Cardiac muscle cell (in vitro differentiated cells and primary cell): Measurements from ENCODE around the gene RNF148. TPM values are rescaled to one million over a fixed set of nuclear protein-coding genes. Genes with fewer than 3 reads are reported as not detected.

ENCODE experiments used
- DNase-seq, 2 donors: peaks; one replicate each; pipeline versions ENCODE4 v3.0.0 to v3.0.0-alpha.2; 2010 to 2017; ENCODE audit warnings: low read depth in 1 of 2, low spot score in 1 of 2
- H3K27ac ChIP-seq: fragments of 200-600 bp; sonication (generic); 2 replicates; pipeline ENCODE4 v1.5.1; 2016
- H3K27me3 ChIP-seq: fragments of 200-600 bp; sonication (generic); 2 replicates; pipeline ENCODE4 v1.6.0; 2016; ENCODE audit warnings: control low read depth
- H3K36me3 ChIP-seq: fragments of 200-600 bp; sonication (generic); 2 replicates; pipeline ENCODE4 v1.5.1; 2016; ENCODE audit warnings: control low read depth
- H3K4me1 ChIP-seq: fragments of 200-600 bp; sonication (generic); 2 replicates; pipeline ENCODE4 v1.8.1; 2017; ENCODE audit warnings: low read depth, mild to moderate bottlenecking, mixed run types
- H3K4me3 ChIP-seq: fragments of 200-600 bp; sonication (generic); 2 replicates; pipeline ENCODE4 v1.5.1; 2016; ENCODE audit warnings: mild to moderate bottlenecking
- H3K9me3 ChIP-seq: fragments of 200-600 bp; sonication (generic); 2 replicates; pipeline ENCODE4 v1.5.1; 2017; ENCODE audit warnings: low read depth, mild to moderate bottlenecking, control low read depth
- CTCF ChIP-seq: IDR thresholded peaks from 2 replicates; pipeline ENCODE4 v1.5.1; 2012; ENCODE audit warnings: low read depth, mild to moderate bottlenecking, low read length
- polyA plus RNA-seq: library from polyadenylated mRNA; unstranded; fragments of >200 nt; fragmentation: Nextera tagmentation; extraction: Ambion mirVana; gene quantifications from 2 replicates; pipeline ENCODE4 v1.2.1, GENCODE V29; 2016
- total RNA-seq: library from RNA; depleted of rRNA; stranded (reverse); fragments of >200 nt; gene quantifications from 2 replicates; pipeline ENCODE4 v1.2.3, GENCODE V29; 2016

The RNF148 gene, protein sequence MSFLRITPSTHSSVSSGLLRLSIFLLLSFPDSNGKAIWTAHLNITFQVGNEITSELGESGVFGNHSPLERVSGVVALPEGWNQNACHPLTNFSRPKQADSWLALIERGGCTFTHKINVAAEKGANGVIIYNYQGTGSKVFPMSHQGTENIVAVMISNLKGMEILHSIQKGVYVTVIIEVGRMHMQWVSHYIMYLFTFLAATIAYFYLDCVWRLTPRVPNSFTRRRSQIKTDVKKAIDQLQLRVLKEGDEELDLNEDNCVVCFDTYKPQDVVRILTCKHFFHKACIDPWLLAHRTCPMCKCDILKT
- total RNA-seq: 0.21 and 1.0 TPM in 2 replicates
- polyA plus RNA-seq: not detected in 2 replicates

DNA sequence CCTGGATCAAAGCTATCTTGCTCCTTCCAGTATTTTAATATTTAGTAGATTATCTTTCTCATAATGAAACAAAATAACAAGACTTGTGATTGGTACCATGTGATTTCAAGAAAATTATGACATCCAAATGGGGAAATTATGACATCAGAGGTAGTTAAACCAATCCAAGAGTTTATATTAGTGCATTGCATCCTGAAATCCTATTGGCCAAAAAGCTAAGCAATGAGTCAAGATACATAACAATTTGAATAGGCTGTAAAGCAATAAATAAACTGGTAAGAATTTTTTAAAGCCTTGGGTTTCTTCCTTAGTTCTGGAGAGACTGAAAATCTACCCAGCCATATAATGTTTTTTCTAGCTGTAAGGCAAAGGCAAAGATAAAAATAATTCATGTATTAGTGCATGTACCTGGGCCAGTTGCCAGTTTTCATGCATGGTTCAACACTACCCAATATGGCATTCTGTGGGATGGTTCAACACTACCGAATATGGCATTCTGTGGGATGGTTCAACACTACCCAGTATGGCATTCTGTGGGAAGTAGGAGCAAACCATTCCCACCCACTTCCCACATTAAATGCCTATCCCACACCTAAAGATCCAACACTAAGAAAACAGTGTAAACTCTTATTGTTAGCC, at the start of gene RNF148:
Gene RNF148 (minus strand): TSS at position 51 of the 639 bp plus-strand sequence. CDS start 172 bp downstream, outside the sequence.
- Histone ChIP-seq H3K4me1 (no peaks in the 10 kb centered on the region), H3K36me3 (no peaks in the 10 kb centered on the region), H3K4me3 (no peak within 1 kb of the TSS), H3K27ac (no peak within 1 kb of the TSS), H3K27me3 (no peaks in the 10 kb centered on the region), H3K9me3 (no peaks in the 10 kb centered on the region)
- TF ChIP-seq CTCF: no peak
- no peak for DNase-seq

DNA sequence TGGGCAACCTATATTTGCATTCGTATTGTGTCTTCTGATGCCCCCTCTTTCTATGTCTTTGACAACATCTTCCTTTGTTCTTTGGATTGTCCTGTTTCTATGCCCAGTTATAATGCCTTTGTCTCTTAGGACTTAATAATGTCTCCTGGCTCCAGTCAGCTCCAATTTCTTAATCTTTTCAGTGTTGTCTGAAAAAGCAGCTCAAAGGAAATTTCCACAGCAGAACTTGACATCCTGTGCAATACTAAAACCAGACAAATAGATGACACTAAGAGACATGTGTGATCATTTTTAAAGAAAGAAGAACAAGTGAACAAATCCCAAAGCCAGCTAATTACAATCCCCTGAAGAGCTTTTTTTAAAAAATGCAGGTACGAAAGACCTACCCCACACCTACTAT, 47.7 kb upstream of the RNF148 start:
- no peak for TF ChIP-seq CTCF
- H3K4me1 ChIP-seq: no peaks in the 10 kb centered on the region
- no peak for DNase-seq

GRCh38 chr7:122748195-122748594, 45.5 kb upstream of the RNF148 start:
- no peaks in the 10 kb centered on the region for H3K27me3 ChIP-seq

More for the DNA sequence above, 47.7 kb upstream of the RNF148 start:
- H3K4me3 ChIP-seq: no peak overlapping the region
- no peaks in the 10 kb centered on the region for H3K36me3 ChIP-seq
- H3K27ac ChIP-seq: no peak overlapping the region
- H3K9me3 ChIP-seq: no peaks in the 10 kb centered on the region
- no peaks in the 10 kb centered on the region for H3K27me3 ChIP-seq

GRCh38 chr7:122746948-122747347, 44.2 kb upstream of the RNF148 start:
- Histone ChIP-seq H3K27me3 (no peaks in the 10 kb centered on the region), H3K36me3 (no peaks in the 10 kb centered on the region), H3K4me1 (no peaks in the 10 kb centered on the region), H3K27ac (no peak overlapping the region), H3K9me3 (no peaks in the 10 kb centered on the region), H3K4me3 (no peak overlapping the region)
- TF ChIP-seq CTCF: no peak
- DNase-seq: no peak

More at GRCh38 chr7:122748195-122748594, 45.5 kb upstream of the RNF148 start:
- DNase-seq: no peak
- Histone ChIP-seq H3K27ac (no peak overlapping the region), H3K9me3 (no peaks in the 10 kb centered on the region), H3K4me3 (no peak overlapping the region), H3K4me1 (no peaks in the 10 kb centered on the region), H3K36me3 (no peaks in the 10 kb centered on the region)
- TF ChIP-seq CTCF: no peak

- Histone ChIP-seq H3K27ac (no peak overlapping the region), H3K4me1 (no peaks in the 10 kb centered on the region), H3K9me3 (no peaks in the 10 kb centered on the region), H3K4me3 (no peak overlapping the region), H3K27me3 (no peaks in the 10 kb centered on the region), H3K36me3 (no peaks in the 10 kb centered on the region)
- DNase-seq: no peak
- TF ChIP-seq CTCF: no peak
Measured at GRCh38 chr7:122743211-122743610, 40.5 kb upstream of the RNF148 start.
